SU-DHL-6 (cell line): ENCODE results near the gene PLCXD3.
"Not testable (repeated sequence)": the region's sequence is repeated elsewhere in the genome, so short reads cannot be mapped to it uniquely, and the experiment has no call there.

Experiments
- H2AFZ ChIP-seq: fragments of 200-600 bp; sonication (generic); 2 replicates; pipeline ENCODE4 v1.6.1; 2014; ENCODE audit warnings: low read depth, mild to moderate bottlenecking, moderate library complexity, mixed read lengths, antibody characterized with exemption, low read length; ENCODE audit not compliant: severe bottlenecking
- H3F3A ChIP-seq: fragments of 200-600 bp; shearing (Covaris generic); 2 replicates; pipeline ENCODE4 v1.6.0; 2016; ENCODE audit warnings: antibody characterized with exemption, mild to moderate bottlenecking; ENCODE audit not compliant: insufficient read depth
- H3K27ac ChIP-seq: fragments of 200-600 bp; sonication (generic); 2 replicates; pipeline ENCODE4 v1.5.1; 2016; ENCODE audit warnings: low read depth, mild to moderate bottlenecking, low read length, moderate library complexity, mixed read lengths
- H3K27me3 ChIP-seq: fragments of 200-600 bp; sonication (generic), shearing (Covaris generic); 2 replicates; pipeline ENCODE4 v1.6.0; 2014; ENCODE audit warnings: mild to moderate bottlenecking, low read length
- H3K36me3 ChIP-seq: fragments of 200-600 bp; sonication (generic); 2 replicates; pipeline ENCODE4 v1.6.1; 2014; ENCODE audit warnings: mild to moderate bottlenecking, low read length, mixed read lengths
- H3K4me2 ChIP-seq: fragments of 300-600, 200-600 bp; shearing (Covaris generic), sonication (generic); 2 replicates; pipeline ENCODE4 v1.6.0; 2014; ENCODE audit warnings: low read length, low read depth, mild to moderate bottlenecking; ENCODE audit not compliant: poor library complexity, severe bottlenecking
- H3K4me3 ChIP-seq: fragments of 200-600 bp; sonication (generic); 2 replicates; pipeline ENCODE4 v1.5.1; 2014; ENCODE audit warnings: antibody characterized with exemption, low read length, mild to moderate bottlenecking, mixed read lengths; ENCODE audit not compliant: insufficient read depth, poor library complexity, severe bottlenecking
- H3K79me2 ChIP-seq: fragments of 200-600 bp; sonication (generic); 2 replicates; pipeline ENCODE4 v1.6.1; 2014; ENCODE audit warnings: mild to moderate bottlenecking, low read length, moderate library complexity; ENCODE audit not compliant: insufficient read depth
- H3K9ac ChIP-seq: fragments of 200-600 bp; sonication (generic); 2 replicates; pipeline ENCODE4 v1.7.0; 2014; ENCODE audit warnings: mild to moderate bottlenecking, low read length
- H3K9me2 ChIP-seq: fragments of 200-600 bp; sonication (generic); replicated peaks from 2 replicates; pipeline ENCODE4 v1.6.1; 2014; ENCODE audit warnings: low read length; ENCODE audit not compliant: insufficient read depth
- H3K9me3 ChIP-seq: fragments of 200-600 bp; sonication (generic); 2 replicates; pipeline ENCODE4 v1.6.1; 2014; ENCODE audit warnings: low read length, mixed read lengths; ENCODE audit not compliant: insufficient read depth
- H4K20me1 ChIP-seq: fragments of 200-600 bp; sonication (generic); 2 replicates; pipeline ENCODE4 v1.6.1; 2014; ENCODE audit warnings: low read depth, mild to moderate bottlenecking, antibody characterized with exemption, low read length, moderate library complexity, mixed read lengths
- CTCF ChIP-seq: fragments of 200-600 bp; sonication (generic); IDR thresholded peaks from one replicate; pipeline ENCODE4 v1.5.1; 2017; ENCODE audit warnings: antibody characterized with exemption, mild to moderate bottlenecking, low read length, moderate library complexity; ENCODE audit not compliant: insufficient read depth, poor library complexity, severe bottlenecking
- EZH2phosphoT487 ChIP-seq: fragments of 200-600 bp; sonication (generic), shearing (Covaris generic); conservative IDR thresholded peaks from 2 replicates; pipeline ENCODE4 v1.6.1; 2018; ENCODE audit warnings: mild to moderate bottlenecking, antibody characterized with exemption, low read length, moderate library complexity, mixed read lengths

Gene PLCXD3

GRCh38 chr5:41485533-41485932 lies 24.9 kb downstream of the PLCXD3 start:
- H3K4me3 ChIP-seq = no peak overlapping the region
- no peaks in the 10 kb centered on the region for H3K9me3 ChIP-seq
- no peaks in the 10 kb centered on the region for H3K79me2 ChIP-seq
- no peak overlapping the region for H3K27ac ChIP-seq
- H3K9me2 ChIP-seq = 0 out of 2 replicates have a peak, but pooled peaks cover 5% of the 10 kb centered on the region
- no peaks in the 10 kb centered on the region for H3K27me3 ChIP-seq
- no peak overlapping the region for H2AFZ ChIP-seq
- no peaks in the 10 kb centered on the region for H3F3A ChIP-seq
- no peaks in the 10 kb centered on the region for H3K36me3 ChIP-seq
- H3K4me2 ChIP-seq = no peak overlapping the region
- H3K9ac ChIP-seq = no peak overlapping the region
- H4K20me1 ChIP-seq = no peaks in the 10 kb centered on the region
- TF ChIP-seq CTCF = no peak
- no peak for TF ChIP-seq EZH2phosphoT487

GRCh38 chr5:41482715-41483114 lies 27.7 kb downstream of the PLCXD3 start:
- H3K79me2 ChIP-seq = no peaks in the 10 kb centered on the region
- H3K4me2 ChIP-seq = no peak overlapping the region
- H4K20me1 ChIP-seq = no peaks in the 10 kb centered on the region
- H3K9me2 ChIP-seq = 0 out of 2 replicates have a peak, but pooled peaks cover 5% of the 10 kb centered on the region
- H3K27ac ChIP-seq = no peak overlapping the region
- TF ChIP-seq EZH2phosphoT487 (no peak), CTCF (no peak)
- H3F3A ChIP-seq = no peaks in the 10 kb centered on the region
- no peaks in the 10 kb centered on the region for H3K27me3 ChIP-seq
- H3K9me3 ChIP-seq = no peaks in the 10 kb centered on the region
- H3K36me3 ChIP-seq = no peaks in the 10 kb centered on the region
- no peak overlapping the region for H2AFZ ChIP-seq
- no peak overlapping the region for H3K9ac ChIP-seq
- H3K4me3 ChIP-seq = no peak overlapping the region

DNA sequence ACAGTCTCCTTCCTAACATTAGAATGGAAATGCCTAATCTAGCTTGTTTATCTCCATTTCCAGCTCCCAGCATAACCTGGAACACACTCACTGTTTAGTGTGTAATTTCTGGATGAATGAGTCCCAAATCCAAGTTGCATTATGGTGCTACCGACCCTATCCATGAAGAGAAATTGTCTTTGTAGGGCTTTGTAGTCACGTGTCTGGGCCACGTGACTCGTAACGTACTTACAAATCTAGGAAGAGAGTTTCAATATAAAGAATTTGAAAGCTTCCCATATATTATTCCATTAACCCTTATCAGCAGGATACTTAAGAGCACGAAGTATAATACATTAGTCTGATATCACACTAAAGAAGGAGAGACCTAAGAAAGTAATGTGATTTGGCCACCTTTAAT lies 28.2 kb downstream of the PLCXD3 start:
- Histone ChIP-seq H3K27ac (no peak overlapping the region), H2AFZ (no peak overlapping the region), H3K9me2 (0 out of 2 replicates have a peak, but pooled peaks cover 5% of the 10 kb centered on the region), H3K27me3 (no peaks in the 10 kb centered on the region), H4K20me1 (no peaks in the 10 kb centered on the region), H3K9me3 (no peaks in the 10 kb centered on the region), H3K36me3 (no peaks in the 10 kb centered on the region), H3K79me2 (no peaks in the 10 kb centered on the region), H3K4me3 (no peak overlapping the region), H3K9ac (no peak overlapping the region), H3F3A (no peaks in the 10 kb centered on the region), H3K4me2 (no peak overlapping the region)
- TF ChIP-seq EZH2phosphoT487 (no peak), CTCF (no peak)

DNA sequence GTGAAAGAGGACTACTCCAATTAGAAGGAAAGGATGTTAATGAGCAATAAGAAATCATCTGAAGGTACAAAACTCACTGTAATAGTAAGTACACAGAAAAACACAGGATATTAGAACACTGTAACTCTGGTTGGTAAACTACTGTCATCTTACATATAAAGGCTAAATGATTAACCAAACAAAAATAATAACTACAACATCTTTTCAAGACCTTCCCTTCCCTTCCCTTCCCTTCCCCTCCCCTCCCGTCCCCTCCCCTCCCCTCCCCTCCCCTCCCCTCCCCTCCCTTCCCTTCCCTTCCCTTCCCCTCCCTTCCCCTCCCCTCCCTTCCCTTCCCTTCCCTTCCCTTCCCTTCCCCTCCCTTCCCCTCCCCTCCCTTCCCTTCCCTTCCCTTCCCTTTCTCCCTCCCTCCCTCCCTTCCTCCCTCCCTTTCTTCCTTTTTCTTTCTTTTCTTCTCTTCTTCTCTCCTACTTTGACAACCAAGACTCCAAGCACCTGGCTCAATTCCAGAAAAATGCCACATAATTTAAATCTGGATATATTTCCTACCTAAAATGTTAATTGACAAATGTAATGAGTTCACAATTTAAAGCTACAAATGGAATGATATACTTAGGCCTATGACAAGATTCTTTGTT lies 38.7 kb downstream of the PLCXD3 start:
- not testable (repeated sequence) for H3K27me3 ChIP-seq, H3K9ac ChIP-seq, H3K9me3 ChIP-seq, H3K79me2 ChIP-seq, H3K4me2 ChIP-seq, H4K20me1 ChIP-seq, H2AFZ ChIP-seq, H3K27ac ChIP-seq, H3K4me3 ChIP-seq, H3K36me3 ChIP-seq, H3K9me2 ChIP-seq, H3F3A ChIP-seq
